HL-60 (cell line): ENCODE results near the gene MEN1.

Source experiments
- DNase-seq, 2 experiments: peaks; one replicate each; pipeline ENCODE4 v3.0.0-alpha.2; 2010 to 2020; ENCODE audit warnings: low read depth in 1 of 2, low spot score in 1 of 2
- H3K27ac ChIP-seq: fragments of 250-450 bp; sonication (Bioruptor Pico); replicated peaks from 2 replicates; pipeline ENCODE4 v1.5.1; 2020; ENCODE audit warnings: mild to moderate bottlenecking, moderate library complexity
- H3K27me3 ChIP-seq: fragments of 250-450 bp; sonication (Bioruptor Pico); 2 replicates; pipeline ENCODE4 v1.5.1; 2021; ENCODE audit warnings: mild to moderate bottlenecking, moderate library complexity; ENCODE audit not compliant: insufficient read depth, poor library complexity, severe bottlenecking
- H3K4me3 ChIP-seq: replicated peaks from 2 replicates; pipeline ENCODE4 v1.5.1; 2011; ENCODE audit warnings: mild to moderate bottlenecking, control low read depth, low read length; ENCODE audit not compliant: insufficient read depth
- CTCF ChIP-seq: IDR thresholded peaks from one replicate; pipeline ENCODE4 v1.5.1; 2011; ENCODE audit warnings: low read length, control low read depth, inconsistent platforms; ENCODE audit not compliant: insufficient read depth
- GABPA ChIP-seq: IDR thresholded peaks from 2 replicates; pipeline ENCODE4 v1.6.1; 2012; ENCODE audit warnings: low read depth
- POLR2AphosphoS5 ChIP-seq: IDR thresholded peaks from 2 replicates; pipeline ENCODE4 v1.6.1; 2012; ENCODE audit warnings: low read depth
- REST ChIP-seq: IDR thresholded peaks from 2 replicates; pipeline ENCODE4 v1.6.1; 2012; ENCODE audit warnings: low read depth; ENCODE audit not compliant: insufficient replicate concordance
- SPI1 ChIP-seq: IDR thresholded peaks from 2 replicates; pipeline ENCODE4 v1.6.1; 2012; ENCODE audit warnings: low read depth, mild to moderate bottlenecking, borderline replicate concordance

MEN1 gene

GRCh38 chr11:64832467-64833197, 22.3 kb upstream of the MEN1 start:
- TF ChIP-seq REST (no peak), POLR2AphosphoS5 (no peak), CTCF (no peak), SPI1 (no peak), GABPA (no peak)
- H3K27ac ChIP-seq: no peak overlapping the region

GRCh38 chr11:64831411-64831891, 21.1 kb upstream of the MEN1 start:
- TF ChIP-seq GABPA: no peak
- no peak for TF ChIP-seq REST
- TF ChIP-seq SPI1: no peak
- no peak overlapping the region for H3K27ac ChIP-seq
- H3K4me3 ChIP-seq: no peak overlapping the region
- H3K27me3 ChIP-seq: no peaks in the 10 kb centered on the region
- DNase-seq: no peak

More at GRCh38 chr11:64832467-64833197, 22.3 kb upstream of the MEN1 start:
- H3K27me3 ChIP-seq: no peaks in the 10 kb centered on the region
- DNase-seq: no peak
- H3K4me3 ChIP-seq: no peak overlapping the region

- Histone ChIP-seq H3K27me3 (no peaks in the 10 kb centered on the region), H3K27ac (no peak overlapping the region), H3K4me3 (no peak overlapping the region)
- DNase-seq: no peak
- TF ChIP-seq CTCF: no peak
- TF ChIP-seq POLR2AphosphoS5: no peak
- TF ChIP-seq GABPA: no peak
- no peak for TF ChIP-seq REST
- no peak for TF ChIP-seq SPI1
Measured at GRCh38 chr11:64829536-64830251, 19.3 kb upstream of the MEN1 start.
